PC-3 (cell line): ENCODE data around the gene PIGC. TPM values are rescaled to one million over a fixed set of nuclear protein-coding genes. Genes with fewer than 3 reads are reported as not detected.

Experiments
- ATAC-seq: fragments of 200-7000 bp; cut with Tn5 transposase; 2 replicates; pipeline ENCODE4 v1.9.1; 2020; ENCODE audit warnings: mild to moderate bottlenecking, moderate library complexity
- BruUV-seq: library from RNA; stranded (reverse); fragments of 400-500 nt; replicated peaks from 2 replicates; lab custom pipeline; 2021; lab: Mats Ljungman, UMichigan
- CTCF ChIA-PET: fragments of 300-600 bp; sonication (Branson Sonifier 250); formaldehyde crosslinking; loops from one replicate; lab custom pipeline; 2022; ENCODE audit warnings: antibody characterized with exemption; lab: Charles Lee
- POLR2A ChIA-PET: fragments of 300-600 bp; sonication (Branson Sonifier 250); formaldehyde crosslinking; loops from one replicate; lab custom pipeline; 2022; ENCODE audit warnings: antibody characterized with exemption; ENCODE audit not compliant: unreplicated experiment; lab: Charles Lee
- DNase-seq: peaks from one replicate; pipeline ENCODE4 v3.0.0-alpha.2; 2015
- H2AFZ ChIP-seq: fragments of 300-600 bp; sonication (generic); 2 replicates; pipeline ENCODE4 v1.6.0; 2016; ENCODE audit warnings: antibody characterized with exemption, low read length
- H3F3A ChIP-seq: fragments of 300-600 bp; sonication (generic); one replicate; pipeline ENCODE4 v1.6.0; 2017; ENCODE audit warnings: antibody characterized with exemption, low read length, control low read depth, mild to moderate bottlenecking; ENCODE audit not compliant: unreplicated experiment
- H3K27ac ChIP-seq: fragments of 300-600 bp; sonication (generic); 2 replicates; pipeline ENCODE4 v1.5.1; 2016; ENCODE audit warnings: mild to moderate bottlenecking, low read length
- H3K27me3 ChIP-seq: fragments of 300-600 bp; sonication (generic); 2 replicates; pipeline ENCODE4 v1.6.1; 2016; ENCODE audit warnings: low read length, mixed read lengths
- H3K36me3 ChIP-seq: fragments of 300-600 bp; sonication (generic); 2 replicates; pipeline ENCODE4 v1.6.1; 2016; ENCODE audit warnings: low read depth, mixed run types, low read length, mixed read lengths
- H3K4me1 ChIP-seq: fragments of 300-600 bp; sonication (generic); 2 replicates; pipeline ENCODE4 v1.5.1; 2016; ENCODE audit warnings: low read length; ENCODE audit not compliant: insufficient read depth
- H3K4me2 ChIP-seq: fragments of 300-600 bp; sonication (generic); 2 replicates; pipeline ENCODE4 v1.6.0; 2016; ENCODE audit warnings: low read length
- H3K4me3 ChIP-seq: fragments of 300-600 bp; sonication (generic); 2 replicates; pipeline ENCODE4 v1.5.1; 2016; ENCODE audit warnings: mild to moderate bottlenecking, low read length, mixed read lengths
- H3K79me2 ChIP-seq: fragments of 300-600 bp; sonication (generic); 2 replicates; pipeline ENCODE4 v1.6.1; 2017; ENCODE audit warnings: low read length, mixed read lengths
- H3K9ac ChIP-seq: fragments of 300-600 bp; sonication (generic); 2 replicates; pipeline ENCODE4 v1.6.0; 2016; ENCODE audit warnings: mild to moderate bottlenecking, low read length
- H3K9me2 ChIP-seq: fragments of 300-600 bp; sonication (generic); replicated peaks from 2 replicates; pipeline ENCODE4 v1.6.1; 2016; ENCODE audit warnings: mixed run types, low read length, mixed read lengths
- H3K9me3 ChIP-seq: fragments of 300-600 bp; sonication (generic); 2 replicates; pipeline ENCODE4 v1.6.1; 2016; ENCODE audit warnings: low read length, mixed read lengths
- H4K20me1 ChIP-seq: fragments of 300-600 bp; sonication (generic); 2 replicates; pipeline ENCODE4 v1.6.1; 2016; ENCODE audit warnings: low read length, mixed read lengths
- EZH2 ChIP-seq: fragments of 300-600 bp; sonication (generic); IDR thresholded peaks from one replicate; pipeline ENCODE4 v1.6.1; 2017; ENCODE audit warnings: antibody characterized with exemption, mild to moderate bottlenecking, low read length; ENCODE audit not compliant: unreplicated experiment
- EZH2phosphoT487 ChIP-seq: fragments of 300-600 bp; sonication (generic); IDR thresholded peaks from 2 replicates; pipeline ENCODE4 v1.6.1; 2018; ENCODE audit warnings: mild to moderate bottlenecking, antibody characterized with exemption, low read length, borderline replicate concordance
- intact Hi-C: fragments of 100-400 bp; cut with micrococcal nuclease; formaldehyde crosslinking; loops from 2 replicates; pipeline ENCODE4 v1.9.0; 2023
- total RNA-seq: library from RNA; depleted of rRNA; stranded (reverse); fragments of >200 nt; gene quantifications from 2 replicates; pipeline ENCODE4 v1.2.3, GENCODE V29; 2014
- TF ChIP-seq, protein P1 (sequence below): fragments of 300-600 bp; sonication (generic); conservative IDR thresholded peaks from 2 replicates; pipeline ENCODE4 v1.5.1; 2017; ENCODE audit warnings: antibody characterized with exemption, low read depth, mild to moderate bottlenecking, low read length

PIGC gene
- total RNA-seq, 1 experiment from 2014 or later, result 70.5 TPM

DNA sequence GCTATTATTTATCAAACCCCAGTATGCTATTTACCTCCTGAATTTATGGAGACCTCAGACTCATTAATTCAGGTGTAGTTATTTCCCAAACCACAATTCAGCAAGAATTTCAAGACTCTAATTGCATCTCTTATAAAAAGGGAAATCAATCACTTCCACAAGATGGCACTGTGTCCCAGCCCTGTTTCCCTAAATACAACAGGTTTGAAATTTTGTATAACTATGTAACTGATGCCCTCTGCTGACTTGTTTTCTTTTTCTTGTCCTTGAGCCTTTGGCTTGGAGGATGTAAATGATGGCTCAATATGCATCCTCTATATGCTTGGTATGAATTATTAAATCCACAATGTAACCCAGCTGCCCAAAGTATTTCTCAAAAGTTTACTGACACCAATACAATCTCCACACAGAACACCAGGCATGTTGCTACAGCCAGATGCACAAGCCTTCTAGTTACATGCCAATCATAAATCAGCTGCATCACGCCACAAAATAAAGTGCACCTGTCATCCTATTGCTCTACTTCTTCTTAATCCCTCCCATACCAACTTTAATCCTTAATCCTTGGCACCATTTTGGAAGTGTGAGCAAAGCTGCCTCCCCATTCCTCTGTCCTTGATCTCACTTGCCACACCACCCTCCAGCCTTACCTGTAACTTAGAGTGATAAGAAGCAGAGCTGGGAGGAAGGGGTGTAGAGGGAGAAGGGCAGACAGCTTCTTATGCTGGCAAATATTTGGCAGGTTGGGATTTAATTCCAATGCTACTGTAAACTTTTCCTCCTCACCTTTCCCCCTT, 14.3 kb downstream of the PIGC start:
- CTCF ChIA-PET, result interaction anchor here (0.6 to 1.4 kb wide), 7 partner anchors 15 to 774 kb away, joined by 3 to 13 read pairs (median 4); no protein-coding TSS in a partner anchor
- H3F3A ChIP-seq, result no peaks in the 10 kb centered on the region
- H3K4me2 ChIP-seq, result no peak overlapping the region
- H4K20me1 ChIP-seq, result no peaks in the 10 kb centered on the region
- H3K9ac ChIP-seq, result no peak overlapping the region
- H3K9me3 ChIP-seq, result no peaks in the 10 kb centered on the region
- TF ChIP-seq EZH2 (no peak), EZH2phosphoT487 (no peak)
- TF ChIP-seq, protein P1, sequence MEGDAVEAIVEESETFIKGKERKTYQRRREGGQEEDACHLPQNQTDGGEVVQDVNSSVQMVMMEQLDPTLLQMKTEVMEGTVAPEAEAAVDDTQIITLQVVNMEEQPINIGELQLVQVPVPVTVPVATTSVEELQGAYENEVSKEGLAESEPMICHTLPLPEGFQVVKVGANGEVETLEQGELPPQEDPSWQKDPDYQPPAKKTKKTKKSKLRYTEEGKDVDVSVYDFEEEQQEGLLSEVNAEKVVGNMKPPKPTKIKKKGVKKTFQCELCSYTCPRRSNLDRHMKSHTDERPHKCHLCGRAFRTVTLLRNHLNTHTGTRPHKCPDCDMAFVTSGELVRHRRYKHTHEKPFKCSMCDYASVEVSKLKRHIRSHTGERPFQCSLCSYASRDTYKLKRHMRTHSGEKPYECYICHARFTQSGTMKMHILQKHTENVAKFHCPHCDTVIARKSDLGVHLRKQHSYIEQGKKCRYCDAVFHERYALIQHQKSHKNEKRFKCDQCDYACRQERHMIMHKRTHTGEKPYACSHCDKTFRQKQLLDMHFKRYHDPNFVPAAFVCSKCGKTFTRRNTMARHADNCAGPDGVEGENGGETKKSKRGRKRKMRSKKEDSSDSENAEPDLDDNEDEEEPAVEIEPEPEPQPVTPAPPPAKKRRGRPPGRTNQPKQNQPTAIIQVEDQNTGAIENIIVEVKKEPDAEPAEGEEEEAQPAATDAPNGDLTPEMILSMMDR, result peak; percentile 100
- H3K27me3 ChIP-seq, result no peaks in the 10 kb centered on the region
- POLR2A ChIA-PET, result interaction anchor here (0.5 to 1.1 kb wide), 2 partner anchors 13 to 14 kb away, joined by 3 read pairs; partner anchors contain the start of gene PIGC
- DNase-seq (peak; percentile 99), ATAC-seq (peak; percentile 76)
- H3K4me1 ChIP-seq, result peaks cover 20% of the 10 kb centered on the region
- H3K9me2 ChIP-seq, result no peaks in the 10 kb centered on the region
- no peaks in the 10 kb centered on the region for H3K36me3 ChIP-seq
- H3K79me2 ChIP-seq, result no peaks in the 10 kb centered on the region
- no peak overlapping the region for H3K4me3 ChIP-seq
- BruUV-seq, result no TSS peak
- H2AFZ ChIP-seq, result no peak overlapping the region
- H3K27ac ChIP-seq, result no peak overlapping the region
- intact Hi-C loops, result loop anchor here (1.0 to 10.0 kb wide), 10 partner anchors 15 to 712 kb away; partner anchors contain the start of gene PIGC

DNA sequence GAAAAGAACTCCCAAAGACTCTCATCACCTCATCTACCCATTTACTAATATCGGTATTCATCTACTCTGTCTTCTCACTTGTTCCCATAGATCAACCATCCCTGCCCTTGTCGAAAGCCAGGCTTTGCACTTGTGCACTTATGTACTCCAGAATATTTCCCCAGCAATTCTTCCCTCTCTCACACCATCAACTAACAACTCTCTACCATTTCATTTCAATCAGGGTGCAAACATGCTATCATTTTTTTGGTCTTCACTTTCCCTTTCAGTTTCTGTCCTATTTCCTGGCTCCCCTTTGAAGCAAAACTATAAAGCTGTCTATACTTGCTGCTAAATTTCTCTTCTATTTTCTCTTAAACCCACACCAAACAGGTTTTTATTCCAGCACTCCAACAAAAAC, 16.7 kb downstream of the PIGC start:
- no peak for DNase-seq
- no peaks in the 10 kb centered on the region for H3K36me3 ChIP-seq
- H3K4me1 ChIP-seq, result peaks cover 18% of the 10 kb centered on the region
- no peaks in the 10 kb centered on the region for H3K9me3 ChIP-seq
- H3K9ac ChIP-seq, result no peak overlapping the region
- CTCF ChIA-PET, result no interaction called here
- no peak overlapping the region for H3K4me3 ChIP-seq
- no peak overlapping the region for H3K4me2 ChIP-seq
- no peaks in the 10 kb centered on the region for H3F3A ChIP-seq
- POLR2A ChIA-PET, result no interaction called here
- TF ChIP-seq EZH2phosphoT487 (no peak), EZH2 (no peak)
- TF ChIP-seq, protein P1, result no peak
- ATAC-seq, result no peak
- H3K27ac ChIP-seq, result no peak overlapping the region
- H3K9me2 ChIP-seq, result no peaks in the 10 kb centered on the region
- no peak overlapping the region for H2AFZ ChIP-seq
- H3K27me3 ChIP-seq, result no peaks in the 10 kb centered on the region
- intact Hi-C loops, result loop anchor here (5.0 to 10.0 kb wide), 2 partner anchors 398 to 710 kb away; no protein-coding TSS in a partner anchor
- BruUV-seq, result no TSS peak
- H3K79me2 ChIP-seq, result no peaks in the 10 kb centered on the region
- H4K20me1 ChIP-seq, result no peaks in the 10 kb centered on the region
